ENCODE measurements around the gene TRH. TPM values are rescaled to one million over a fixed set of nuclear protein-coding genes. Genes with fewer than 3 reads are reported as not detected.
A peak's percentile ranks its signal among the peaks of the same experiment; 100 is the strongest.

The TRH gene
- total RNA-seq, 4 donors from 2014 or later, result 0.65 TPM; not detected in 3

DNA sequence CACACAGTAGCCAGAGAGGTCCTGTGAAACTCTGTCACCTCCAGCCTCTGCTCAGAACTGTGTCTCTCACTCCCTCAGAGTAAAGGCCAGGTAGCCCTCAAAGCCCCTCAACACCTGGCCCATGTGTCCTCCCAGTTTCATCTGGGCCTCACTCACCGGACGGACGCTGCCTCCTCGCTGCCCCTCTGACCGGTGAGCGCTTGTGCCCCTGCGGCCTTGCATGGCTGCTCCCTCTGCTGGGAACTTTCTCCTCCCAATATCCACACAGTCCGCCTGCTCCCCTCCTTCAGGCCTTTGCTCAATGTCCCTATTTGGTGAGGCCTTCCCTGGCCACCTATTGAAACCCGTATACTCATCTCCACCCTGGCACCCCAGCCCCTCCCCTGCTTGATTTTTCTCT, 36.8 kb upstream of the TRH start:
- DNase-seq (ENCODE audit: low spot score) (no peak), ATAC-seq (ENCODE audit: low FRiP score) (no peak)
- TF ChIP-seq, protein P1, sequence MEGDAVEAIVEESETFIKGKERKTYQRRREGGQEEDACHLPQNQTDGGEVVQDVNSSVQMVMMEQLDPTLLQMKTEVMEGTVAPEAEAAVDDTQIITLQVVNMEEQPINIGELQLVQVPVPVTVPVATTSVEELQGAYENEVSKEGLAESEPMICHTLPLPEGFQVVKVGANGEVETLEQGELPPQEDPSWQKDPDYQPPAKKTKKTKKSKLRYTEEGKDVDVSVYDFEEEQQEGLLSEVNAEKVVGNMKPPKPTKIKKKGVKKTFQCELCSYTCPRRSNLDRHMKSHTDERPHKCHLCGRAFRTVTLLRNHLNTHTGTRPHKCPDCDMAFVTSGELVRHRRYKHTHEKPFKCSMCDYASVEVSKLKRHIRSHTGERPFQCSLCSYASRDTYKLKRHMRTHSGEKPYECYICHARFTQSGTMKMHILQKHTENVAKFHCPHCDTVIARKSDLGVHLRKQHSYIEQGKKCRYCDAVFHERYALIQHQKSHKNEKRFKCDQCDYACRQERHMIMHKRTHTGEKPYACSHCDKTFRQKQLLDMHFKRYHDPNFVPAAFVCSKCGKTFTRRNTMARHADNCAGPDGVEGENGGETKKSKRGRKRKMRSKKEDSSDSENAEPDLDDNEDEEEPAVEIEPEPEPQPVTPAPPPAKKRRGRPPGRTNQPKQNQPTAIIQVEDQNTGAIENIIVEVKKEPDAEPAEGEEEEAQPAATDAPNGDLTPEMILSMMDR (IDR thresholded peaks at IDR 0.05), result no peak

DNA sequence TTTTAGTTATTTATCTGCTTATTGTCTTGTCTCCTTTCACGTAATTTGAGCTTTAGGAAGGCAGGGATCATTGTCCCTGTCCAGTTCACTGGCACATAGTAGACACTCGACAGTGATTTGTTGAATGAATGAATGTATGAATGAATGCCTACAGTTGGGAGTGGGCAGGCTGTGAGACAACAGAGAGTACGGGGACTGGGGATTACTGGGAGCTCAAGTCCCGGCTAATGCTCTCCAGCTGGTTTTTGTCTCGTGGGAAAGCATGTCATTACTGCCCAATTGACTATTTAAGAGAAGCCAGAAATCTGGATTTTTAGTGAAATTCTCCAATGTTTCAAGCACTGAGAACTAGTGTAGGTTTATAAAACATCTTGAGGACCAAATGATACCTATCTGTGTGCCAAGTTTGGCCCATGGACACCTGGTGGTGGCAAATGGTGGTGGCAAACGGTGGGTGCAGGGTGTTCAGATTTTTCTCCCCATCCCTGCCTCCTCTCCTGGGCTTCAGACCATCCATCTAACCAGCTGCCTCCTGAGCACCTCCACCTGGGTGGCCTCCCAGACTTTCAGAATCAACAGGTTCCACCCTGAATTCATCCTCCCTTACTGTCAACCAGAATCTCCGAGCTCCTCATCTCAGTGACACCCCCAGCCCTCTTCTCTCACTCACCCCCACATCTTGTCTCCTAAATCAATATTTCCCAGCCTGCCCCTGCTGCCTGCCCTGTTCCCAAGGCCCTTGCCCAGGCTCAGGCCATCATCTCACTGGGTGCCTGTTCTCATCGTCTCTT, 36.2 kb upstream of the TRH start:
- no peak for DNase-seq (ENCODE audit: low spot score)
- no peak for ATAC-seq (ENCODE audit: low FRiP score)
- TF ChIP-seq, protein P1 (IDR thresholded peaks at IDR 0.05), result no peak

DNA sequence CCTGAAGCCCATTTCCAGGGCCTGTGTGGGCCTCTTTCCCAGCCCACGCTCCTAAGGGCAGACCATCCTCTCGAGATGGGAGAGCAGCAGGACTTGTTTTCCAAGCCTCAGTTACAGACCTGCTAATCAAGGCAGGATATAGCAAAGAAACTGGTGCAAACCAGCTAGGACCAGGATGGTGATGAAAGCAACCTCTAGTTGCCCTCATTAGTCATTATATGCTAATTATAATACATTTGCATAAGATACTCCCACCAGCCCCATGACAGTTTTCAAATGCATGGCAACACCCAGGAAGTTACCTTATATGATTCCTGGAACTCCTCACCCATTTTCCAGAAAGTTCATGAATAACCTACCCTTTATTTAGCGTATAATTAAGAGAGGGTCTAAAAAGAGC, 34.4 kb upstream of the TRH start:
- TF ChIP-seq, protein P1 (IDR thresholded peaks at IDR 0.05), result no peak
- no peak for ATAC-seq (ENCODE audit: low FRiP score)
- DNase-seq (ENCODE audit: low spot score), result no peak

DNA sequence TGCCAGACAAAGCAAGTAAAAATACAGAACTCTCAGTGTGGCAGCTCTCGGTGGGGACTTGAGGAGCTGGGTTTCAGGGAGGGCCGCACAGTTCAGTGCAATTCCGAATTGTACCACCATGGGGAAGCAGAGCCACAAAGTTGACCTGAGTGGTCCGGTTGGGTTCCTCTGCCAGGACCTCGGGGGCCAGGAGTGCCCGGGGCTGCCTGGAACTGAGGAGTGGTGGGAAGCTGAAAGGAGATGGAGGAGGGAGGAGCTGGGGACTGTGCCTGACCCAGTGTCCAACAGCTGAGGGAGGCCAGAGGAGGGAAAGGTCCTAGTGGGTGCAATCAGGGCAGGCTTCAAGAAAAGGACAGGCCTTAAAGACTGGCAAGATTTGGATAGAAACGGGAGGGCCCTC, 32.2 kb upstream of the TRH start:
- ATAC-seq (ENCODE audit: low FRiP score) (peak; percentile 93), DNase-seq (ENCODE audit: low spot score) (peak; percentile 32)

DNA sequence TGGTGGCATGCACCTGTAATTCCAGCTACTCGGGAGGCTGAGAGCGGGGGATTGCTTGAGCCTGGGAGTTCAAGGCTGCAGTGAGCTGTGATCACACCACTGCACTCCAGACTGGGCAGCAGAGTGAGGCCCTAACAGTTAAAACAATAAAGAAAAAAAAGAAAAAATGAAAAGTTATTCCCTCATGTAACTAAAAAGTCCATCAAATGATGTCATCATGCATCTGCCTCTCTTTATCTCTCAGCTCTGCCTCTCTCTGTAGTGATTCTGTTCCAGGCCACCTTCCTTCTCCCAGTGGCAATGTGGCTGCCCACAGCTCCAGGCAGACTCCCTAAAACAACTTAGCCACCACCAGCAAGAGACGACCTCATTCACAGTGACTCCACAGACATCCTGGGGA, 31.5 kb upstream of the TRH start:
- DNase-seq (ENCODE audit: low spot score) (no peak), ATAC-seq (ENCODE audit: low FRiP score) (no peak)

More for the DNA sequence above, 32.2 kb upstream of the TRH start:
- TF ChIP-seq, protein P1 (IDR thresholded peaks at IDR 0.05), result peak in 2 of 3 donors; percentile 34 to 40

DNA sequence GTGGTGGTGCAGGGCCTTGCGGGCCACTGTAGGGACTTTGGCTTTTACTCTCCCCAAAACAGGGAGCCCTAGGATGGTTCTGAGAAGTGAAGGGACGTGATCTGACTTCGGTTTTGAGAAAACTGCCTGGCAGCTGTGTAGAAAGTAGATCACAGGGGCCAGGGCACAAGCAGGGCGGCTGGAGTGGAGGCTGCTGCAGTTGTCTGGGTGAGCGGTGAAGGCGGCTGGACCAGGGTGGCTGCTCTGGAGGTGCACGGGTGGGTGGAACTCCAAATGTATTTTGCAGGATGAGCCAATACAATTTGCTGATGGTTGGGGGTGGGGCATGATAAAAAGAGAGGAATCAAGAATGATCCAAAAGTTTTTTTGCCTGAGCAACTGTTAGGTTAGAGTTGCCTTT, 29.8 kb upstream of the TRH start:
- TF ChIP-seq, protein P1 (IDR thresholded peaks at IDR 0.05), result no peak
- no peak for ATAC-seq (ENCODE audit: low FRiP score)
- no peak for DNase-seq (ENCODE audit: low spot score)

More for the DNA sequence above, 31.5 kb upstream of the TRH start:
- TF ChIP-seq, protein P1 (IDR thresholded peaks at IDR 0.05), result no peak

All from omental fat pad (tissue), 4 donors.